WI38 (cell line): ENCODE measurements around the gene HMGXB4.

Experiments used
- H3K4me3 ChIP-seq: 2 replicates; pipeline ENCODE4 v1.5.1; 2011; ENCODE audit warnings: low read depth, mild to moderate bottlenecking, control low read depth, low read length
- CTCF ChIP-seq: IDR thresholded peaks from 2 replicates; pipeline ENCODE4 v1.5.1; 2012; ENCODE audit warnings: low read depth, mild to moderate bottlenecking, control low read depth, low read length

HMGXB4 gene

GRCh38 chr22:35305525-35306070 lies 48.3 kb downstream of the HMGXB4 start:
- no peak overlapping the region for H3K4me3 ChIP-seq
- no peak for TF ChIP-seq CTCF

- TF ChIP-seq CTCF = no peak
- H3K4me3 ChIP-seq = no peak overlapping the region
Observed at GRCh38 chr22:35306350-35306967, 49.2 kb downstream of the HMGXB4 start.

GRCh38 chr22:35307372-35307771 lies 50.1 kb downstream of the HMGXB4 start:
- no peak overlapping the region for H3K4me3 ChIP-seq
- no peak for TF ChIP-seq CTCF

GRCh38 chr22:35307892-35308291 lies 50.6 kb downstream of the HMGXB4 start:
- no peak overlapping the region for H3K4me3 ChIP-seq
- TF ChIP-seq CTCF = no peak

- H3K4me3 ChIP-seq = no peak overlapping the region
- no peak for TF ChIP-seq CTCF
Observed at GRCh38 chr22:35308480-35309021, 51.3 kb downstream of the HMGXB4 start.

- no peak for TF ChIP-seq CTCF
- no peak overlapping the region for H3K4me3 ChIP-seq
Observed at GRCh38 chr22:35310556-35311550, 53.6 kb downstream of the HMGXB4 start.
